Activated CD4-positive, alpha-beta T cell treated with anti-CD3 and anti-CD28 coated beads, Interleukin-2, Interleukin-6, amounts not matched to agents 100 ng/mL and 50 ng/mL, durations not matched to agents 16 hours and 8 hours (primary cell): Measurements from ENCODE around the gene TOMM34.

Source experiments
- DNase-seq: peaks from one replicate; pipeline ENCODE4 v3.0.0-alpha.2; 2020

TOMM34 gene

DNA sequence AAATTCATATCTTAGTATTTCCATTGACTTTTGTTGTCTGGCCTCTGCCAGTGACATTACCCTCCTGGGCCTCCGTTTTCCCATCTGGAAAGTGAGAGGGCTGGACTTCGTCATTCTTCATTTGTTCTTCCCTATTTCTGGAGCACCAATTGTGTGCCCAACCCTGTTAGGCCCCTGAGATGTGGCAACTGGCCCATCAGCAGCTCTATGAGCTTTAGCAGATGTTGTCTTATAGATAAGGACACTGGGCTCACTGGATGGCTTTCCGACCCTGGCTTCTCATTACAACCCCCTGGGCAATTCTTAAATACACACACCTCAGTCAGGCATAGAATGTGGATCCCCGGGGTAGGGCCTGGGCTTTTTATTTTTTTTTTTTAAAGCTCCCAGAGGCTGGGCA, 35.7 kb downstream of the TOMM34 start:
- no peak for DNase-seq

DNA sequence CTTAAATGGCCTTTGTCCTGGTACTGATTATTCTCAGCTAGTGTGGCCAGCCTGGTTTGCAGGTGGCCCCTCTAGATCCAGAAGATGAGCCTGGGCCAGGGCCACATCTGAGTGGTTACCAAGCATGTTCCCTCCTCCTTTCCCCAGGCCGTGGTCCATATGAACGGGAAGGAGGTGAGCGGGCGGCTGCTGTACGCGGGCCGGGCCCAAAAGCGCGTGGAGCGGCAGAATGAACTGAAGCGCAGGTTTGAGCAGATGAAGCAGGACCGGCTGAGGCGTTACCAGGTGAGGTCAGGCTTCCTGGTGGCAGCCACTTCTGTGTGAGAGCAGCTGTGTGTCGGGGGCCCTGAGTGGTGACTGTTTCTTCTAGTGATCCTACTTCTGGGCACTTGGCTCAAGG, 38.8 kb downstream of the TOMM34 start:
- no peak for DNase-seq

DNA sequence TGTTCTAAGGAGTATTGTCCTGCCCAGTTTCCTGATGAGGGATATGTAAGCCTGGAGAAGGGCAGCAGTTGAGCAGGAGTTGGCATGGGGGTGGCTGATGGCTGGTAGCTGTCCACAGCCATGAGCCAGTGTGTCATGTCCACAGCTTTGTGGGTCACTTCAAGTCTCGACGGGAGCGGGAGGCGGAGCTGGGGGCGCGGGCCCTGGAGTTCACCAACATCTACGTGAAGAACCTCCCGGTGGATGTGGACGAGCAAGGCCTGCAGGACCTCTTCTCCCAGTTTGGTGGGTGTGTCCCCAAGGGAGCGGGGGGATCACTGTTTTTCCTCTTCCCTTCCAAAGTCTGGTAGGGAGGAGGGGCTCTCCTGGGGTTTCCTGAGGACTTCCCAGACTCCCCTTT, 41.4 kb downstream of the TOMM34 start:
- DNase-seq: no peak

DNA sequence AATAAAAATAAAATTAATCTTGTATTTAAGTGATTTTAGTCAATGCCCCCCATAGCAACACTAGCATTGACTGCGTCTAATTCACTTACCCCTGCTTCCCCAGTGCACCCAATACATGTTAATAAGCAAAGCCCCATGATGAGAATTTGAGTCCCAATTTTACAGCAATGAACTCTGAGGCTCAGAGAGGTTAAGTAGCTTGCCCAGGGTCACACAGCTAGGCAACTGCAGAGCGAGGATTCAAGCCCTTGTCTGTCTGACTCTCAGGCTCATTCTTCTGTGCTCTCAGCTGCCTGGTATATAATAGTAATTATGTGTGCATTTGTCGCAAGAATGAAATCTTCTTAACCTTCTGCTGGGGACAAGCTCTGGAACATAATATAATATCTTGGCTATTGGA, 41.9 kb downstream of the TOMM34 start:
- DNase-seq: no peak

DNA sequence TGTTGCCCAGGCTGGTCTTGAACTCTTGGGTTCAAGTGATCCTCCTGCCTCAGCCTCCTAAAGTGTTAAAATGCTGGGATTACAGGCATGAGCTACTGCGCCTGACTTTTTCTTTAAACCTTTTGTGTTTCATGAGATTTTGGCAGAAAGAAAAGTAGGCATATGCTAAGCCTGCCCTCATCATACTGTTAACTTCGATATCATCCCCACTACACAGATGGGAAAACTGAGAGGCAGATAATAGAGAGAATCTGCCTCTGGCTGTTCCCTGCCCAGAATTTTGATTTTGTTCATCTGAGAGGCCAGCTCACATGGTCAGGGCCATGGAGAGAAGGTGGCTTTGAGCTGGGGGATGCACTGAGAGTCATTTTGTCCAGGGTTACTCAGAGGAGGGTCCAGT, 42.8 kb downstream of the TOMM34 start:
- DNase-seq: no peak

DNA sequence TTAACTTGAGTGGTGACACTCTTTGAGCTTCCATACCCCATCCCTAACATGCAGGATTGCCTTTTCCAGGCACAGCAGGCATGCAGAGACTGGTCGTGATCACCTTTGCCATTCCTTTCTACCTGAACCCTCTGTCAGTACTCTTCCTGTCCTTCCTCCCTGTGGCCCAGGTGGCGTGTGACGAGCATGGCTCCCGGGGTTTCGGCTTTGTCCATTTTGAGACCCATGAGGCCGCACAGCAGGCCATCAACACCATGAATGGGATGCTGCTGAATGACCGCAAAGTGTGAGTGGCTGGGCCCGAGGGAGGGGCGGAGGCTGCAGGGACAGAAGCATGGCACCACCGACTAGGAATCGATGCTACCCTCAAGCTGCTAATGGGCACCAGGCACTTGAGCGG, 43.6 kb downstream of the TOMM34 start:
- no peak for DNase-seq

DNA sequence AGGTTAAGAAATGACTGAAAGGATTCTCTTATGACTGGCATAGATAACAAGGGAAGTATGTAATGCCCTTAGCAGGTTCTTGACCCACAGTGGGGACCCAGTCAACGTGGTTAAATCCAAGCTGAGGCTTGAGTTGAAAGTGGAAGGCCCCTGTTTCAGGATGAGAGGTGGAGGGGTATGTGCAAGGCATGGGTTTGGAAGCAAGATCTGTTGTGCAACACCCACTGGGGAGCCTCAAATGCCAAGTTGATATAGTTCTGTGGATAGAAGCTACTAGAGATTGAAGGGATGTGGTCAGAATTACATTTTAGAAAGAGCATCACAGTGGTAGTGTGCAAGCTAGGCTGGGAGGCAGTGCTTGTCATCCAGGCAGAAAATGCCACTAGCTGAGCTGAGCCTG, 45.3 kb downstream of the TOMM34 start:
- DNase-seq: peak; percentile 65

DNA sequence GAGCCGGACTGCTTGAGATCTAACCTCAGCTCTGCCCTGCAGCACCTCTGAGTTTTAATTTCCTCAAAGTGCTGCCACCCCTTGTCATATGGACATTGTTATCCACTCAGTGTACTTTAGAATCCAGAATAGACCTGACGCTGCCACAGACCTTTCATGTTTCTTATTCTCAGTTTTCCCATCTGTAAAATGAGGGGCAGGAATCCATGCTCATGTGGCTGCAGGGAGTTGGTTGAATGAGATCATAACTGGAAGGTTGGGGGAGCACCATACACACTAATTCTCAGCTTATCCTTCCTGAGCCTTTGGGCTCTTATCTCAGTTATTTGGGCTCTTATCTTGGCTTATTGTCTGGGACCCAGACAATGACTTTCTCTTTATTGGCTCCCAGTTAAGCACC, 48.0 kb downstream of the TOMM34 start:
- DNase-seq: no peak

DNA sequence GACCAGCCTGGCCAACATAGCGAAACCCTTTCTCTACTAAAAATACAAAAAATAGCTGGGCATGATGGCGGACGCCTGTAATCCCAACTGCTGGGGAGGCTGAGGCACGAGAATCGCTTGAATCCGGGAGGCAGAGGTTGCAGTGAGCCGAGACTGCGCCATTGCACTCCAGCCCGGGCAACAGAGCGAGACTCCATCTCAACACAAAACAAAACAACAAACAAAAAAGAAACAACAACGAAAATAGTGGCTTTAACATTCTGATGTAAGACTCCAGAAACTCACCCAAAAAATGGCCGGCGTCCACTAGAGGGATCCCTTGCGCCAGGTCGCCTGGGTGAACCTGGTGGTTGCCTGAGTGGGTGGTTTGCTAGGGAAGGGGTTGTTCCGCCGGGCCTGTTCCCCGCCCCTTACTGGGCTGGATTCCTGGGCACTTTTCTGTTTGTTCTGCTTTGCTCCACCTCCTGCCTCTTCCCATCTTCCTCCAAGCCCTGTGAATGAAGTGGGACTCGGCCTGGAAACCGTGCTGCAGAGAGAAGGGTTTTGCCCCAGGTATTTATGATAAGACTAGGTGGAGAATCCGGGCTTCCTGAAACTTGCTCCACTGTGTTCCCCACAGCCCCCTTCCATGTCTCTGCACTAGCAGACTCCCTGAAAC, 48.8 kb downstream of the TOMM34 start:
- peak; percentile 70 for DNase-seq

DNA sequence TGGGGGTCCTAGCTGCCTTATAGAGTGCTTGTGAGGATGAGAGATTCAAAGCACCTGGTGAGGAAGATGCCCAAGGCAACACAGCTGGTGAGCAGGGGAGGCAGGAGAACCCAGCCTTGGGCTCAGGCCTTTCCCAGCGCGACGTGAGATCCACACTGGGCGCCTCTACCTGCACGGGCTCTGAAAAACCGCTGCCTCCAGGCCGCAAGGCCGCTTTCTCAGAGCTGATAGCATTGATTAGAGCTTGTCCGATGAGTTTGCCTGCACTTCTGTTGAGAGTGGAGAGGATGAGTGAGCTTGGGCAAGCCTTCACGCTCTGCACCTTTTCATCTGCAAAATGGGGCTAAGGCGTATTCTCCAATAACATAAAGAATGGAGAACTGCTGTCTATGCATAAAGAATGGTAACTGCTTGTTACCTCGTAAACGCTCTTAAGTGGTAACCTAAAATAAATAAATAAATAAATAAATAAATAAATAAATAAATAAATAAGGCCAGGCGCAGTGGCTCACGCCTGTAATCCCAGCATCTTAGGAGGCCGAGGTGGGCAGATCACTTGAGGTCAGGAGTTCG, 49.4 kb downstream of the TOMM34 start:
- no peak for DNase-seq

DNA sequence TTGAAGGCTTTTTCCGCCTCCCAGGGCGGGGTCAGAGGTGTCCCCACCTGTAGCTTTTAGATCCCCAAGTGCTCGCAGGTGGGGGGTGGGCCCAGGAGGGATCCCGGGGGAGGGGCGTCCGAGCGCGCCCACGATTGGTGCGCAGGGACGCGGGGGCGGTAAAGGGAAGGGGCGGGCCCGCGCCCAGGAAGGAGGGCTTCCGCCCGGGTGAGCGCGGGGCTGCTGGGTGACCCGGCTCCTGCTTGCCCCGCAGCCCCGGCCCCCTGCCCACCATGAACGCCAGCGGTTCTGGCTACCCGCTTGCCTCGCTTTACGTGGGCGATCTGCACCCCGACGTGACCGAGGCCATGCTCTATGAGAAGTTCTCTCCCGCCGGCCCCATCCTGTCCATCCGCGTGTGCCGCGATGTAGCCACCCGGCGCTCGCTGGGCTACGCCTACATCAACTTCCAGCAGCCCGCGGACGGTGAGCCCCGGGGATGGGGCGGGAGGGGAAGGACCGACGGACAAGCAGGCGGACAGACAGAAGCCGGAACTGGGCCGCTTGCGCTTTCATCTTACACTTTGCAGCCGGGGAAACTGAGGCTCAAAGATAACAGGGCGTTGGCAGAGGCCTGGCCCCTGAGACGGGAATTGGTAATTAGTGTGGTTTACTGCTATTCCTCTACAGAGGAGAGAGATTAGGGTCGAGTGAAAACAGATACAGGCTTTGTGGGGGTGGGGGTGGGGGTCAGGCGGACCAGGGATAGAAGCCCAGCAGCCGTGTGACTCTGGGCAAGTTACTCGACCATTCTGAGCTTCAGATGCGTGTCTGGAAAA, 50.1 kb downstream of the TOMM34 start, which contains the start of gene PABPC1L:
PABPC1L (plus strand) TSS at position 189 of the 818 bp plus-strand sequence; CDS start at position 273, 84 bp downstream.
- peak; percentile 85 for DNase-seq

DNA sequence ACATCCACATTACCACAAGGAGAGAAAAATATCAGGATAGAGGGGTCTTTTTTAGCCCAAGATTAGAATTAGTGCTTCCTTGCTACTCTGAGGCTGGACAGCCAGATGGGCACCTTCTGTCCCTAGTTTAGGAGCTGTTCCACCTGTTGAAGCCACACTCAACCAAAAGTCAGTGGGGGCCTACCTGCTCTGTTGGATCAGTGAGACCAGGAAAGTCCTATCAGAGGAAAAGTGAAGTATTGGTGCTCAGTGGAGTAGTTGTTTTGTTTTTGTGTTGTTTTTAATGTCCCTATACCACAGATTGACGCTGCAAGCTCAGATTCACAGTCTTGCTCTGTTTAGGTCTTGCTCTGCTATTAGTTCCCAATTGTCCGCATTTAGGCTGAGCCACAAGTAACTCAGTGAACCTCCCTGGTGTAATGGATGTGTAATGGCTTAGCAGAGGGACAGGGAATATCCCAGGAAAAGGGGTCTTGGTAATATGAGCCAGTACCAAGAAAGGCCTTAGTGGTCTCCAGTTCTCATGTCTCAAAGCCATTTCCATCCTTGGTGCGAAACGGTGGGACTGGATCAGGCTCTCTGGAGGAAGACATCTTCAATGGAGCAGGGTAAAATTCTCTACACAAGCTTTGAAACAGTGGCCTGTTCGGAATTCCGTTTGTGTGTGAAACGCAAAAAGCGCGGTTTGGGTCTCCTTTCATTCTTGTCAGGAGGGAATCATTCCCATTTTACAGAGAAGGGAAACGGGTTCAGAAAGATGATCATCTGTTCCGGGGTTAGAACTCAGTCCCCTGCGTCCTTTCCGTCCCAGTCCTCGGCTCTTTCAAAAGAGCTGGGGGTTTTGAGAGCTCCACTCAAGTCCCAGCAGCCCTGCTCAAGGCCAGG, 51.0 kb downstream of the TOMM34 start:
- DNase-seq: no peak

DNA sequence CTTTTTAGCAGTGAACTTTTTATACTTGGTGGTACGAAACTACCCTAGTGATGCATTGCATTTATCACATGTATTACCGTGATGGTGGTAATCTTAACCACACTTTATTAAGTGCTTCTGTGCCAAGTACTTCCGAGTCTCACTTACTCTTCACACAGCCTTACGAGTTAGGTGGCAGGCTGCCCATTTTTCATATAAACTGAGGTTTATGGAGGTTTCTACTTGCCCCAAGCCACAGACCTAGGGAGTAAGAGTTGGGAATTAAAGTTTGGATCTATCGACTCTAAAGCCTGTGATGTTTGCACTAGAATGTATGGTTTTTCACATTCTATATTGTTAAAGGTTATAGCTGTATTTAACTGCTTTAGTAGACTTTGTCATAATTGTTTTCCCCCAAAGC, 55.8 kb downstream of the TOMM34 start:
- no peak for DNase-seq

DNA sequence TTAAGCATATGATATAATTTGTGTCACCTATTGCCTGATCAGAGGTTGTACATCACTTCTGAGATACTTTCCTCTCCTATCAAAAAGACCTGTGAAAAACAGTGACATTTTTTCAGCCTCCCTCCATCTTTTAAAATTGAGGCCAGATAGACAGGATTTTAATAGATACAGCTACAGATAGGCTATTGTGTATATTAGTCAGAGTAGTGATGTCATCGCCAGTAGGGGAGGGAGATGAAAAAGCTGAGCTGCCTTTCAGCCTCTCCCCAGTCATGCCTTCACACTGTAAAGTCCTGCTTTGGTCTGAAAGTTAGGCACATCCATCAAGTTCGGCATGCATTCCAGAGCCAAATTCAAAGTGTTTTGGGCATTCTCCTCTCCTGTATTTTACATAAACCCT, 58.2 kb downstream of the TOMM34 start:
- peak; percentile 10 for DNase-seq

DNA sequence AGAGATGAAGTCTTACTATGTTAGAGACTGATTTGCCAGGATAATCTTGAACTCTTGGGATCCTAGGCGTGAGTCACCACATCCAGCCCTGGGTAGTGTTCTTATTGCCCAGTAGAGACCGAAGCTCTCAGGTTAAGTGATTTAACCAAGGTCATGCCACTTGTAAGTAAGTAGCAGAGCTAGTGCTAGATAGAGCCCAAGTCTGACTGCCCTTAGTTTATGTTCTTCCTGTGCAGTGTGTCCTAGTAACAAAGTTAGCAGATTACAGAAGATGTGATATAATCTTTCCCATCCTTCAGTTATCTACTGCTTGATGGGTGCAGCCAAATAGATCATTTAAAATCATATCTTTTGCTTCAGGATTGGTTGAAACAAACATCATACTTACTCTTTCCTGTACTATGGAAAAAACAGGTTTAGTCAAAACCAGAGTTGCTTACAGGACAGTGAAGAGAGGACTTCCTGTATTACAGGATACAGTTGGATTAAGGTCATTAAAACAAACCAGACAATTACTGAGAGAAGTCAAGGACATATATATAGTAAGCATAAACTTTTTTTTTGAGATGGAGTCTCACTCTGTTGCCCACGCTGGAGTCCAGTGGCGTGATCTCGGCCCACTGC, 59.9 kb downstream of the TOMM34 start:
- peak; percentile 49 for DNase-seq

DNA sequence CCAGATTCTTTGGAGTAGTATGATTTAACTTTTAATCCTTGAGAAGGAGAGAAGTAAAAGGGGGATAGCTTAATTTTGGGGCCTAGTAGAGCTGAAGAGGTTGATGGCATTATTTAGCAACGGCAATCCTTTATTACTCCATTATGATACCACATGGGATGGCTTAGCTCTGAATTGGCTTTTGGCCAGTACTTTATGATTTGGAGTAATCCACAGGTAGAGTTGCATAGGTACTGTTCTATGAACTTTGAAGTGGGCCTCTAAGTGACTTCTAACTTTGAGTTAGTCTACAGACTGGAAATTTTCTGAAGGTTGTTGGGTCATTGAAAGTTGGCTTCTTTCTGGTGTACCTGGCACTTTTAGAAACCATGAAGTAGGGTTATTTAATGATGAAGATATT, 63.1 kb downstream of the TOMM34 start:
- DNase-seq: no peak

DNA sequence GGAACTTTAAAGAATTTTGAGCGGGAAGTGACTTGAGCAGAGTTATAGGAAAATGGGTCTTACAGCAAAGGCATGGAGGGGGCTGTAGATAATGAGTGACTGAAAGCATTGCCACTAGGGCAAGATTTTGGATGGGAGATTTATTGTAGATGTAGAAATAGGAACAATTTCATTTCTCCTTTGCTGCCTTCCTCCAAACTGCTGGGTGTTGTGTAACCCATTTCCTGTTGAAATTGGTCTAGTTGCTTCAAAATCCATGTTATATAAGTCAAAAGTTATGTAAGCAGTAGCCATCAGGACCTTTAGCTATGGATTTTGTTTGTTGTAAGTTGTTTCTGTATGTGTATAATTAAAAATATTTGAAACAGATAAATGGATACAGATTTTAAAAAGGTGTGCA, 63.6 kb downstream of the TOMM34 start:
- no peak for DNase-seq

DNA sequence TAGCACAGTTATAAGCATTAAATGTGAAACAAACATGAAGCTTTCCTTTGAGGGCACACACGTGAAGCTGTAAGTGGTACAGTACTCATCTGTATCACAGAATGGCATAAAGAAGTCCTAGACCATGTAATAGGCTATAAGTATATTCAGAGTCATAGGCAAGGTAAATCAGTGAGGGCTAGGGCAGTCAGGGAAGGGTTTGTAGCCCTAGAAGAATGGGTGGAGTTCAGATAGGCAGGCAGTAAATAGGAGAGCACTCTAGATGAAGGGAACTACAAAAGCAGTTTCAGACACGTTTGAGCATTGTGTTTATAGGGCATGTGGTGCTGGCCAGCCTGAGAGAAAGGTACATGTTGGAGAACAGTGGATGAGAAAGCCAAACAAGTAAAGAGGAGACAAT, 65.2 kb downstream of the TOMM34 start:
- no peak for DNase-seq
